DMS114 treated with DMSO at 0.1 percent for 48 hours (cell line): ENCODE results near the gene MEGF11.
"Not testable (repeated sequence)": the region's sequence is repeated elsewhere in the genome, so short reads cannot be mapped to it uniquely, and the experiment has no call there.

Source experiments
- DNase-seq: peaks from one replicate; lab custom pipeline; 2025; ENCODE audit not compliant: unreplicated experiment; lab: John Stamatoyannopoulos, UW

MEGF11 gene

DNA sequence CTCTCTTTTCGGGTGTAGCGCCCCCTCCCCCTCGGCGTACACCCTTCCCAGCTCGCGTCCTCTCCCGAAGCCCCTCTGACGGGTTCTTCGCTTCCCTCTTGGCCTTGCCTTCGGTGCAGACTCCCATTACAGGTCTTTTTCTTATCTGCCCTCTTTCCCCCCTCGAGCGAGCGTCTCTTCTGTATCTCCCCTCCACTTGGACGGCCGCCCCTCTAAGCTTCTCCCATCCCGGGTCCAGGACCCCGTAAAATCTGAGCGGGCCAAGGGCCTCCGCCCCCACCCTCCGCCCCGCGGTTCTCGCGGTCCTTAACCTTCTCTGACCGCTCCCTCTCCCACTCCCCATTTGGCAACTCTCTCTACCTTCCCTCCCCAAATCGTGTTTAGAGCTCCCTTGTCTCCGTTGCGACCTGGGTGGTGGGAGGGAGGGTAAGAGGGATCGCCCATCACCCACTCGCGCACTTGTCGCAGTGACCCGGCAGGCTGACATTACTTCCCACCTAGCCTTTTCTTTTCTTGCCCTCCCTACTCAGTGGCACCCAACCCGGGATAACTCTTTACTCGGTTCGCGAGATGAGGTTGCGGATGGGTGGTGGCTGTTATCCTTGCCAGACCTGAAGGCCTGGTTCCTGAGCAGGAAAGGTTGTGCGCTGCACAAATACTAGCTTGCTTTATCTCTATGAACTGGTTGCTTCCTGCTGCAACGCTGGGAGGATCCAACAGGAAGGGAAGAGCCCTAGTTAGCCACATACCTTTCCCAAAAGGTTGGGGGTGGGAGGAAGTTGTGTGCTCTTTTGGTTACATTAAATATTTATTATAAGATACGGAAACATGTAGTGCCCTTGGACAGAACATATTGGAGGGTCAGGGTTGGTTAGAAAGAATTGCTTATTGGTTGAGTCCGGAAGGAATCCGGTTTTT, 383.3 kb downstream of the MEGF11 start:
- DNase-seq = no peak

DNA sequence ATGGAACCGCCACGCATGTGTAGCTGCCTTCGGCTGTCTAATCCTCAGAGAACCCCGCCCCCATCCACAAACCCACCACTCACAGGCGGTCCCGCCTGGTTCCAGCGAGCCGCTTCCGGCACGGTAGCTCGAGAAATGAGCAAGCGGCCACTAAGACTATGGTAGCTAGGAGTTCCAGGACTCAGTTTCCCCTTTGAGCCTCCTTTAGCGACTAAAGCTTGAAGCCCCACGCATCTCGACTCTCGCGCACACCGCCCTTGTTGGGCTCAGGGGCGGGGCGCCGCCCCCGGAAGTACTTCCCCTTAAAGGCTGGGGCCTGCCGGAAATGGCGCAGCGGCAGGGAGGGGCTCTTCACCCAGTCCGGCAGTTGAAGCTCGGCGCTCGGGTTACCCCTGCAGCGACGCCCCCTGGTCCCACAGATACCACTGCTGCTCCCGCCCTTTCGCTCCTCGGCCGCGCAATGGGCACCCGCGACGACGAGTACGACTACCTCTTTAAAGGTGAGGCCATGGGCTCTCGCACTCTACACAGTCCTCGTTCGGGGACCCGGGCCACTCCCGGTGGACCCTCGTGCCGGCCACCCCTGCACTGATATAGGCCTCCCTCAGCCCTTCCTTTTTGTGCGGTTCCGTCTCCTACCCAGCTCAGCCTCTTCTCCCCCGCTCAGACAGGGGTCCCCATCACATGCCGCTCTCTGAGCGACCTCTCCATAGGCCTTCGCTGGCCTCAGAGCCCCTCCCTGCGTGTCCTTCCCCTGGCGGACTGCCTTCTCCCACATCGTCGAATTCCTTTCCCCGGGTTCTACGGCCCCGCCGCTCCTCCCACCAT, 384.2 kb downstream of the MEGF11 start, which contains the start of gene RAB11A:
RAB11A (plus strand) TSS at position 366 of the 828 bp plus-strand sequence; CDS start at position 461, 95 bp downstream.
- peak; percentile 97 for DNase-seq

DNA sequence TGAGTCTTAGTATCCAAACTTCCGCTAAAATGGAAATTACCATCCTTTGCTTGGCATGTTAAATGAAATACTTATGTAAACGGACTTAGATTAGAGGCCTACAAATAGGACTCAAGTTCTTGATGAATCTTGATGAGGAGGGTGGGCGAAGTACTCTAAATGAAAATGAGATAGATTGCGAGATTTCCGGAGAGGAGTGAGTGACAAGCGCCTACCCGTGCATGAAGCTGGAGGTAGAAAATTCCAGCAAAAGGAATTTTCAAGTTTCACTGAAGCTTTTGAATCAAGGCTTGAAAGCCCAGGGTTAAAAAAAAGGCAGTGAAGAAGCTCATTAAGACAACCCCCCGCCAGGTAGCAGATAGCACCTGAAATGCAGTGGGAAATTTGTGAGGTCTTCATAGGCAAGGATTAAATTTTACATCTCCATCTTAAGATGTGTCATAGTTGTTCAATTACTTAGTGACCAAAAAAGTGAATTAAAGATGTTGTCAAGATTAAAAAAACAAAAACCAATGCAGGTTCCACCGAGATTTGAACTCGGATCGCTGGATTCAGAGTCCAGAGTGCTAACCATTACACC, 384.9 kb downstream of the MEGF11 start:
- DNase-seq = peak; percentile 81

DNA sequence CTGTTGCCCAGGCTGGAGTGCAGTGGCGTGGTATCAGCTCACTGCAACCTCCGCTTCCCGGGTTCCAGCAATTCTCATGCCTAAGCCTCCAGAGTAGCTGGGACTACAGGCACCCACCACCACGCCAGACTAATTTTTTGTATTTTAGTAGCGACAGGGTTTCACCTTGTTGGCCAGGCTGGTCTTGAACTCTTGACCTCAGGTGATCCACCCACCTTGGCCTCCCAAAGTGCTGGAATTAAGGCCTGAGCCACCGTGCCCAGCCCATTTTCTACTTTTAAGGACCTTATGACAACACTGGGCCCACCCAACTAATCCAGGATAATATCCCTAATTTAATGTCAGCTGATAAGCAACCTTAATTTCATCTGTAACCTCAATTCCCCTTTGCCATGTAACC, 385.6 kb downstream of the MEGF11 start:
- not testable (repeated sequence) for DNase-seq

DNA sequence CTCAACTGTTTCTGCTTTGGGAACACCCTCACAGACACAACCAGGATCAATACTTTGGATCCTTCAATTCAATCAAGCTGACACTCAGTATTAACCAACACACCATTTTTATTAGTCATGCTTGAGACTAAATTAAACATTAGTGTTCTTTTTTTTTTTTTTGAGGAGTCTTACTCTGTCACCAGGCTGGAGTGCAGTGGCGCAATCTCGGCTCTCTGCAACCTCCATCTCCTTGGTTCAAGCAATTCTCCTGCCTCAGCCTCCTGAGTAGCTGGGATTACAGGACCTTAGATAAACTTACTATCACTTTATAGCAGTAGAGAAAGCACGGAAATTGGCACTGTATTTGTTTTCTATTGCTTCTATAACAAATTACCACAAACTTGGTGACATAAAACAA, 386.3 kb downstream of the MEGF11 start:
- no peak for DNase-seq

DNA sequence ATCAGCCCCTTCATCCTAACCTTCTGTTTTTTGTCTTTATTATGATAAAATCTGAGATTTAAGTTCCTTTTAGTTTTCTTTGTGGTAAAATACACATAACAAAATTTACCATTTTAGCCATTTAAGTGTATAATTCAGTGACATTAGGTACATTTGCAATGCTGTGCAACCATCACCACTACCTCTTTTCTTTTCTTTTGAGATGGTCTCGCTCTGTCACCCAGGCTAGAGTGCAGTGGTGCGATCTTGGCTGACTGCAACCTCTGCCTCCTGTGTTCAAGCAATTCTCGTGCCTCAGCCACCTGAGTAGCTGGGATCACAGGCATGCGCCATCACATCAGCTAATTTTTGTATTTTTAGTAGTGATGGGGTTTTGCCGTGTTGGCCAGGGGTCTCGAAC, 390.4 kb downstream of the MEGF11 start:
- no peak for DNase-seq

DNA sequence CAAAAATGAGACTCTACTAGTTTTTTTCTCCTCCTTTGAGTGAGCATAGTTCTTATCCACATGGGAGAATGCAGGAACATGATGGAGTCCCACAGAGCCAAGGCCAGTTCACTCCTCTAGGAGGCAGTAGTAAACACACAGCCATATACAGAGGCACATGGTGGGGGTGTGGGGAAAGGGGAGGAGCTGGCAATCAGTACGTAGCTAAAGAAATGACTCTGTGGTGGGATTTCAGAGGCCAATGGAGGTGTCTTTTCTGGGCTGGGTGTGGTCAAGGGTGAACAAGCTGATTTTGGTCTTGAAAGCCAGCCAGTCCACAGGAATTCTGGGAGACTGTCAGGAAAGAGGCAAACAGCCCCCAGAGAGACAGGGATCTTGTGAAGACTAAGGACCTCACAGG, 390.9 kb downstream of the MEGF11 start:
- DNase-seq = peak; percentile 32

DNA sequence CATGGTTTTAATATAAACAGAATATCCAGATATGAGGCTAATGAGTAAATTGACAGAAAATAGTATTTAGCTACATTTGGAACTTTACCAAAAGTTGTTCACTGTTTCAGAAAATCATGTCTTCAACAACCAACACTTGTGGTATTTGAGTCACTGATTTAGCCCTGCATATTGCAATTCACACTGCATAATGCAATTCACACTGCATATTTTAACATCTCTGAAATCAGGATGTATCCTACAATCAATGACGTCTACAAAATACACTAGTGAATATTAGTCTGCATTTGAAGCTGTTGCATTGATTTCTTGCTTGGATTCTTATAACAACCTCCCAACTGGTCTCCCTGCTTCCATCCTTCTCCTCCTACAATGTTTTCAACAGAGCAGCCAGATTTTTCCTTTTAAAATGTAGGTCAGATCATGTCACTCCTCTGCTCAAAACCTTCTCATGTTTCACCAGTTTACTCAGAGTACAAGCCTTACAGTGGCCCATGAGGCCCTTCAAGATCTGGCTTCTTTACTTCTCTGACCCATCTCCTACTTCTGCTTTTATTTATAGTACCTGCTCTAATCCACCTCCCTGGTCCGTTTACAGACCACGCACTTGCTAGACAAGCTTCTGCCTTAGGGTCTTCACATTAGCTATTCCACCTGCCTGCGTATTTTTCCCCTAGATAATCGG, 395.7 kb downstream of the MEGF11 start:
- no peak for DNase-seq

DNA sequence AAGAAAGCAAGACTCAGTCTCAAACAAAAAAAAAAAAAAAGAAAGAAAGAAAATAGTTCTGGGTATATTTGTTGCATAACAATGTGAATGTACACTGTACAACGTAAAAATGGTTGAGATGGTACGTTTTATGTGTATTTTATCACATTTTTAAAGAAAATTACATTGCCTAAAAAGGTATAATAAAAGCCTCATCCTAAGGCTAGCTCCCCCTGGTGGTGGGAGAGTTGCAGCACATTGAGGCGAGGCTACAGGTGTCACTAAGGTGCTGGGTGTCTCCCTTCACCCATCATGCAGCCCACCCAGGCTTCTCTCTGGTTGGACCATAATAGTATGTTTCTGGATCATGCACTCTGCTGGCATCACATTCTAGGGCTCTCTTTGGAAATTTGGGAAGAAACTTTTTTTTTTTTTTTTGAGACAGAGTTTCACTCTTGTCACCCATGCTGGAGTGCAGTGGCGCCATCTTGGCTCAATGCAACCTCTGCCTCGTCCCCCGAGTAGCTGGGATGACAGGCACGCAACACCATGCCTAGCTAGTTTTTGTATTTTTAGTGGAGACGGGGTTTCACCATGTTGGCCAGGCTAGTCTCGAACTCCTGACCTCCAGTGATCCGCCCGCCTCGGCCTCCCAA, 396.6 kb downstream of the MEGF11 start:
- no peak for DNase-seq

DNA sequence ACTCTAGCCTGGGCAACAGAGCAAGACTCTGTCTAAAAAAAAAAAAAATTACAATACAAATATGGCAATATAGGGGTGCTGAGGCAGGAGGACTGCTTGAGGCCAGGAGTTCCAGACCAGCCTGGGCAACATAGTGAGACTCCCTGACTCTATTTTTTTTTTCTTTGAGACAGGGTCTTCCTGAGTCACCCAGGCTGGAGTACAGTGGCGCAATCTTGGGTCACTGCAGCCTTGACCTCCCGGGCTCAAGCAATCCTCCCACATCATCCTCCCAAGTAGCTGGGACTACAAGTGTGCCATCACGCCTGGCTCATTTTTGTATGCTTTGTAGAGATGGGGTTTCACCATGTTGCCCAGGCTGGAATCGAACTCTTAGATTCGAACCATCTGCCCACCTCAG, 401.6 kb downstream of the MEGF11 start:
- DNase-seq = no peak

DNA sequence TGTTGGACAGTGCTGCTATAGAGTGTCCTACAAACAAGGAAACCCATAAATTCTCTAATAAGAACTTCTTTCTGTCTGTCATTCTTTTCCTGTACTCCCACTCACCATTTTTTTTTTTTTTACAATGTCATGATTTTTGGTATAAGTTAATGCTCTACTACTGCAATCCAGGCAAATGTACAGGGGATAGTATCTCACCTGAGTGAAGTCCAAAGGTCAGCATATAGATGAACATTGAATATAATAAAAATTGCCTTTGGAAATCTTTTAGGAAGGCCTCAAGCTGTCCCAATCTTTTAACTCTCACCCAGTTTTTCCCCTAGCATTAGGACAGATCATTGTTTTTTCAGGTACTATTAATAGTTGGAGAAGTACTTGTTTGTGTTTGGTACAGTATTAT, 405.6 kb downstream of the MEGF11 start:
- no peak for DNase-seq

DNA sequence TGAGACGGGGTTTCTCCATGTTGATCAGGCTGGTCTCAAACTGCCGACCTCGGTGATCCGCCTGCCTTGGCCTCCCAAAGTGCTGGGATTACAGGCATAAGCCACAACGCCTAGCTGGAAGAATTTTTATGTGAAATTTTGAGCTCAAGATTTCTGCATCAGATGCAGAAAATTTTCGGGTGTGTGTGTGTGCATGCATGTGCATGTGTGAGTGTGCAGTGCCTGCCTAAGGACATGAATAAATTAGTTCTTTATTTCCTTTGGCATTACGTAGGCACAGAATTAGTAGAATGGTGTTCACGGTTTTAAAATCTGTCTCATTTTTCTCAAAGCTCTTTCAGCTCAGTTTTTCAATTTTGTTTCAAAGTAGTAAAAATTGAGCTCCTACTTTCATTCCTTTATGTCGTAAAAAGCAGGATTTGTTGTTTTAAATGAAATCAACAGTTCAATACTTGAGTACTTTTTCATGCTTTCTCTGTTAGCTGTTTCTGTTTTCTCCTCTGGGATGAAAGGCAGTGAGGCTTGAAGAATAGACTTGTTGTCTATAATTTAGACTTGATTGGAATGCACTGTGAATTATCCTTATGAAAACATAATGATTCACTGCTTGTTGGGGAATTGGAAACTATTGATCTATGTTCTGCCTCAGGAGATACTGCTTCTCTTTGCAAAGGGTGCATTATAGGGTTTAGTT, 407.6 kb downstream of the MEGF11 start:
- DNase-seq = no peak
